ENCODE measurements around the gene CTNND2. TPM values are rescaled to one million over a fixed set of nuclear protein-coding genes. Genes with fewer than 3 reads are reported as not detected.
"Not testable (repeated sequence)": the region's sequence is repeated elsewhere in the genome, so short reads cannot be mapped to it uniquely, and the experiment has no call there.

Gene CTNND2
- total RNA-seq, 1 donor from 2014 or later: 41.3 TPM

GRCh38 chr5:11427569-11427968 is 476.7 kb downstream of the CTNND2 start:
- DNase-seq (ENCODE audit: low spot score): no peak
- intact Hi-C loops (cut with DNase I): no loop called here

- no peak for DNase-seq (ENCODE audit: low spot score)
- intact Hi-C loops (cut with DNase I): no loop called here
Measured at GRCh38 chr5:11426442-11426841, 477.8 kb downstream of the CTNND2 start.

GRCh38 chr5:11422342-11422741 is 481.9 kb downstream of the CTNND2 start:
- DNase-seq (ENCODE audit: low spot score): no peak
- intact Hi-C loops (cut with DNase I): no loop called here

GRCh38 chr5:11420969-11421368 is 483.3 kb downstream of the CTNND2 start:
- intact Hi-C loops (cut with DNase I): no loop called here
- no peak for DNase-seq (ENCODE audit: low spot score)

GRCh38 chr5:11415751-11416150 is 488.5 kb downstream of the CTNND2 start:
- intact Hi-C loops (cut with DNase I): no loop called here
- no peak for DNase-seq (ENCODE audit: low spot score)

- DNase-seq (ENCODE audit: low spot score); intact Hi-C loops (cut with DNase I): not testable (repeated sequence)
Measured at GRCh38 chr5:11414732-11415131, 489.5 kb downstream of the CTNND2 start.

- no peak for DNase-seq (ENCODE audit: low spot score)
- intact Hi-C loops (cut with DNase I): no loop called here
Measured at GRCh38 chr5:11411621-11412020, 492.6 kb downstream of the CTNND2 start.

GRCh38 chr5:11407556-11408145 is 496.6 kb downstream of the CTNND2 start:
- DNase-seq (ENCODE audit: low spot score): no peak
- intact Hi-C loops (cut with DNase I): no loop called here

GRCh38 chr5:11400316-11400715 is 503.9 kb downstream of the CTNND2 start:
- DNase-seq (ENCODE audit: low spot score): no peak
- intact Hi-C loops (cut with DNase I): no loop called here

- intact Hi-C loops (cut with DNase I): no loop called here
- no peak for DNase-seq (ENCODE audit: low spot score)
Measured at GRCh38 chr5:11398728-11399127, 505.5 kb downstream of the CTNND2 start.

- DNase-seq (ENCODE audit: low spot score): no peak
- intact Hi-C loops (cut with DNase I): no loop called here
Measured at GRCh38 chr5:11397549-11397948, 506.7 kb downstream of the CTNND2 start.

GRCh38 chr5:11396917-11397316 is 507.3 kb downstream of the CTNND2 start:
- no peak for DNase-seq (ENCODE audit: low spot score)
- intact Hi-C loops (cut with DNase I): no loop called here

- intact Hi-C loops (cut with DNase I): no loop called here
- DNase-seq (ENCODE audit: low spot score): no peak
Measured at GRCh38 chr5:11394933-11395332, 509.3 kb downstream of the CTNND2 start.

- no peak for DNase-seq (ENCODE audit: low spot score)
- intact Hi-C loops (cut with DNase I): no loop called here
Measured at GRCh38 chr5:11390291-11390767, 513.9 kb downstream of the CTNND2 start.

GRCh38 chr5:11387382-11387781 is 516.9 kb downstream of the CTNND2 start:
- intact Hi-C loops (cut with DNase I): no loop called here
- DNase-seq (ENCODE audit: low spot score): no peak

- intact Hi-C loops (cut with DNase I): no loop called here
- no peak for DNase-seq (ENCODE audit: low spot score)
Measured at GRCh38 chr5:11386398-11386797, 517.8 kb downstream of the CTNND2 start.

GRCh38 chr5:11385901-11386293 is 518.3 kb downstream of the CTNND2 start:
- DNase-seq (ENCODE audit: low spot score): no peak
- intact Hi-C loops (cut with DNase I): no loop called here

GRCh38 chr5:11385251-11385900 is 518.9 kb downstream of the CTNND2 start:
- no peak for DNase-seq (ENCODE audit: low spot score)
- intact Hi-C loops (cut with DNase I): no loop called here

- intact Hi-C loops (cut with DNase I): no loop called here
- DNase-seq (ENCODE audit: low spot score): no peak
Measured at GRCh38 chr5:11384441-11385250, 519.6 kb downstream of the CTNND2 start.

GRCh38 chr5:11383506-11384095 is 520.6 kb downstream of the CTNND2 start:
- intact Hi-C loops (cut with DNase I): no loop called here
- DNase-seq (ENCODE audit: low spot score): no peak

Measured in cardiac septum (tissue), 1 donor.